Hepatic stellate cell (primary cell): ENCODE results near the gene BORCS8.
"Not testable (repeated sequence)": the region's sequence is repeated elsewhere in the genome, so short reads cannot be mapped to it uniquely, and the experiment has no call there.

Source experiments
- DNase-seq: peaks from one replicate; pipeline ENCODE4 v3.0.0; 2011; ENCODE audit warnings: low spot score

BORCS8 gene

DNA sequence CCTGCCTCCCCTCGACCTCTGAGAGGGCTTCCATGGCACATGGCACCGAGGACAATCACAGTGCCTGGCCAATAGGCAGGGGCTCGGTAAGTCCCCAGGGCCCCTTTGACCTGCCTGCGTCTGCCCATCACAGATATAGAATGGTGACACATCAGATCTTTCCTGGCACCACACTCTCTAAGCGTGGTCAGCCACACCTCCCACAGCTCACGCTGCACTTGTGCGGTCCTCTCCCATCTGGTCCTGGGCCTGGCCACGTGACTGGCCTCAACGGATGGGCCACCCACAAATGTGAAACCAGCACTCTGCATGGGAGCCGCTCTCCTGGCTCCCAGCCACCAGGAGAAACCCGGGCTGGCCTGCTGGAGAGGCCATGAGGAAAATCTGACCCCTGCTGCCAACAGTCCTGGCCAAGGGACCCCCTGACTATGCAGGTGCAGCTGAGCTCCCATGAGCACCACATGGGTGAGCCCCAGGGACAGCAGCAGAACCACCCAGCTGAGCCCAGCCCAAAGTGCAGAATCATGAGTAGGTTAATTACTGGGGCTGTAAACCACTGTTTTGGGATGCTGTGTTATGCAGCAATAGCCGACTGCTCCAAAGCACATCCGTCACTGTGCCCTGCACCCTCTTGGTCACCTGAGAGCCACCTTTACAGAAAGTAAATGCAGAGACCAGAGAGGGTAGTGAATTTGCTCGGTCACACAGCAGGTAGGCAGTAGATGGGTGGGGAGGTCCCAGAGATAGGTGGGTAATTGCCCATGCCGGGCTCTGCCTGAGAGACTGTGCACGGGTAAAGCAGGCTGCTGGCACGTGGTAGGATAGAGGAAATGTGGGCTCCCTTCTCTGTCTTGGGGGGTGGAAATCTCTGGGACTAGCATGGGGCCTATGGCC lies 12.2 kb downstream of the BORCS8 start:
- DNase-seq, result no peak

DNA sequence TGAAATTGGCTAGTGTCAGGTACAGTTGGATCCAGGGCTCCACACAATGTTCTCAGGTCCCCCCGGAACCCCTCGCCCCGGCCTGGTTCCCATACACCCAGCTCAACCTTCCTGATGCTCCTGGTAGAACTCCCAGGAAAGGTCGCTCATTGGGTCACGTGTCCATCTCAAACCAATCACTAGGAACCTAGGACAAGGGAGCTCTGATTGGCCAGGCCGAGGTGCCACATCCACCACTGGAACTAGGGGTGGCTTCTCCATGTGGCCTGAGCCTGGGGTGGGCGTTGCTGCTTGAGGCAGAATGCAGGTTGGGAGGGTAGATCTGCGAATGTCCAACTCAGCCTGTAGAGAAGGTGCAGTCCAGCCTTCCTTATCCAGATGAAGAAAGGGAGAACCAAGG lies 15.0 kb downstream of the BORCS8 start:
- DNase-seq, result no peak

GRCh38 chr19:19173243-19173642 lies 18.7 kb downstream of the BORCS8 start:
- not testable (repeated sequence) for DNase-seq

GRCh38 chr19:19171821-19172532 lies 20.0 kb downstream of the BORCS8 start:
- no peak for DNase-seq

- no peak for DNase-seq
Observed at GRCh38 chr19:19170873-19171672, 20.9 kb downstream of the BORCS8 start.

DNA sequence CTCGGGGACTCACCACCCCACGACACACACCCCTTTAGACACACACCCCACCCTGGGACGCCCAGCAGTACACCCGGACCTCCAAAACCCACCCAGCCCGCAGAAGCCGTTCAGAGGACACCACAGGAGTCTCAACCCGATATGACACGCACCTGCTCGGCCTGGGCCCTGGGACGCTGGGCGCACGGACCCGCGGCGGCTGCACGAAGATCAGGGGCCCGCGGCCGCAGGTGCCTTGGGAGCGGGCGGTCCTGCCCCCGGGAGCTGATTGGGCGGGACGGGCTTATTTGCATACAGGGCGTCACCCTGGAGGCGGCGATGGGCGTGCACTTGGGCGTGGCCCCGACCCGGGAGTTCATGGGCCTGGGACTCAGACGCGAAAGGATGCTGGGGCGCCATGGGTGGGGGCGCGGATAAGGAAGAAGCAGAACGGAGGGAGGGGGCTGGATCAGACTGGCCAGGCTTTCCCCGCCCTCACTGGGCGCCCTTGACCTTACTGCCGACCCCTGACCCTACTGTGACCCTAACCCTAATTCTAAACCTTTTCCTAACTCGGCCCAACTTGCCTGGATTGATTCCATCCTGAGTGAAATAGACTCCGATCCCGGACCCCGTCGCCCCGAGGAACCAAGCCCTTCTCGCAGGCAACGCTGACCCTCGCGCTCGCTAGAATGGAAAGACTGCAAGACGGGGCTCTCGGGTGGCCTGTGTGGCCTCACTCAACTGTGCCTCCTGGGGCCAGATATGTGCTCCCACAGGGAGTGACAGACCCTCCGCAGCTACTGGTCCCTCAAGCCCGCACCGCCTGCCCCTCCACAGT lies 21.7 kb downstream of the BORCS8 start, which contains the start of gene MEF2B:
MEF2B (minus strand) TSS at position 211 of the 820 bp plus-strand sequence. CDS start 19,528 bp downstream, outside the sequence.
- peak; percentile 89 for DNase-seq

DNA sequence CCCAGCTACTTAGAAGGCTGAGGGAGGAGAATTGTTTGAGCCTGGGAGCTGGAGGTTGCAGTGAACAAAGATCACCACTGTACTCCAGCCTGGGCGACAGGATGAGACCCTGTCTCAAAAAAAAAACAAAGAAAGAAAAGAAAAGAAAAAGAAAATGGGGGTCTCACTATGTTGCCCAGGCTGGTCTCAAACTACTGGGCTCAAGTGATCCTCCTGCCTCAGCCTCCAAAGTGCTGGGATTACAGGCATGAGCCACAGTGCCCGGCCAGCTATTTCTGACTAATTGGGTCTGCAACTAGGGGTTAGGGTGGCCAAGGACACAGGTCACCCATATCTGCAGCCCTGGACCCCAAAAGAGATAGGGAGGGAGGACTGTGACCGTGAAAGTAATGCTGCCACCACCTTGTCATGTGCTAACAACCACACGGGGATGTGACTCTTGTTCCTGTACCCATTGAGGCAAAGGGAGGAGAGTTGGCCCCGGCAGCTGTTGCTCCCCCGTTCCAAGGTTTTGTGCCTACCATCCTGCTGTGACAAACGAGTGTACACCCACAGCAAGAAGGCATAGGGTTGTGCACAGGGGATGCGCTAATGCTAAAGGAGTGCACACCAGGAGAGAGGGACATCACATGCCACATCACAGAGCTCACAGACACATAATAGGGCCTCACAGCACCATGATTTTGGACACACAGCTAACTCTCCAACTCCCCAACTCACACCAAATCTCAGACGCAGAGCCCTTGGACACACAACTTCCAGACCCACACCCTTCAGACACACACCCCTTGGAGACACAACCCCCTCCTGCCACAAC lies 22.5 kb downstream of the BORCS8 start:
- DNase-seq, result no peak

- no peak for DNase-seq
Observed at GRCh38 chr19:19167612-19168011, 24.3 kb downstream of the BORCS8 start.

DNA sequence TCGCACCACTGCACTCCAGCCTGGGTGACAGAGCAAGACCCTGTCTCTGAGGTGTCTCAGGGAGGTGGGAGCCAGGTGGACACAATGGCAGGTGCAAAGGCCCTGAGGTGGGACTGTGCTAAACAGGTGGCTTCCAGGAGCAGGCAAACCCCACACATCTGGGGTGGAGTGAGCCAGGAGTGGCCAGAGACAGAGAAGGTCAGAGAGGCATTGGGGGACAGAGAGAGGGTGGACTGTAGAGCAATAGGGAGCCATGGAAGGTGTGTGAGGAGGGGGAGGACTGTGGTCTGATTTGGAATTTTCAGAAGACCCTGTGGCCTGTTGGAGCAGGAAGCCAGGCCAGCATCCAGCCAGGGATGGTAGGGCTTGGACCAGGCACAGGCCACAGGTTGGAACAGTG lies 26.6 kb downstream of the BORCS8 start:
- no peak for DNase-seq

DNA sequence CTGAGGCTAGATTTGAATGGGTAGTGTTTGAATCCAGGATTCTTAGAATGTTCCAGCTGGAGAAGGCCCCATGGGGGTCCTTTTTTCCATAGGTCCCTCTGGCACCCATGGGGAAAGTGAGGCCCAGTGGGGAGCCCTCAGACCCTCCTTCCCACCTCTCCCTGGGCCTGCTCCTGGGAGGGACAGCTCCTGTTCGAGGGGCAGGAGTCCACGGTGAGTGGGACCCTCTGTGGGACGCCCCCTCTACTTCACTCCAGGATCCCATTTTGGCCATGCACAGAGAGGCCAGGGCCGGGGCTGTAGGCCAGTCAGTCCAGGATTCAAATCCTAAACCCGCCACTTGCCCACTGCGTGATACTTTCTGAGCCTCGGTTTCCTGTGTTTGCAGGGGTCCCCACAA lies 29.5 kb downstream of the BORCS8 start:
- DNase-seq, result no peak

DNA sequence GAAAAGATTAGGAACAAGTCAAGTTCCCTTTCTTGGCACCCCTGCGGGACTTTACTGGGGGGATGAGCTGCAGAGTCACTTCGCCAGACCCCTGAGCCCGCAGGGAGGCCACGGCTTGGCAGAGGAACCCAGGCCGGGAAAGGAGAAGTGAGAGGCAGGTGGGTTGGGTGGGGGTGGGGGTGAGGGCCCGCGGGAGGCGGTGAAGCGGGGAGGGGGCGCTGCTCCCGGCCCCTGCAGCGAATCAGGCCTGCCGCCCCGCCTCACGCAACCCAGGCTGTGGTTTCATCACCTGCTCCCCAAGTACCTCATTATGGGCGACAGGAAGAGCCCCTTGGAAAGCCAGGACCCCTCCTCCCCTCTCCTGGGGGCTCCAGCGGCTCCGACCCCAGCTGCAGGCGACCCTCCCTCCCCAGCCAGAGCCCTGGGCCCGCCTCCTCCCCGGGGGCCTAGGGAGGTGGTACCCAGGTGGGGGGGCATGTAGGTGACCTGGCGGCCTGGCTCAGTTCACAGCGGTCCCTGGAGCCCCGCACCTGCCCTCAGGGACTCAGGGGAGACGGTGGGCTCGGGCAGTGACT lies 31.4 kb downstream of the BORCS8 start:
- no peak for DNase-seq

- no peak for DNase-seq
Observed at GRCh38 chr19:19159534-19159933, 32.4 kb downstream of the BORCS8 start.

GRCh38 chr19:19157808-19158207 lies 34.1 kb downstream of the BORCS8 start:
- no peak for DNase-seq

DNA sequence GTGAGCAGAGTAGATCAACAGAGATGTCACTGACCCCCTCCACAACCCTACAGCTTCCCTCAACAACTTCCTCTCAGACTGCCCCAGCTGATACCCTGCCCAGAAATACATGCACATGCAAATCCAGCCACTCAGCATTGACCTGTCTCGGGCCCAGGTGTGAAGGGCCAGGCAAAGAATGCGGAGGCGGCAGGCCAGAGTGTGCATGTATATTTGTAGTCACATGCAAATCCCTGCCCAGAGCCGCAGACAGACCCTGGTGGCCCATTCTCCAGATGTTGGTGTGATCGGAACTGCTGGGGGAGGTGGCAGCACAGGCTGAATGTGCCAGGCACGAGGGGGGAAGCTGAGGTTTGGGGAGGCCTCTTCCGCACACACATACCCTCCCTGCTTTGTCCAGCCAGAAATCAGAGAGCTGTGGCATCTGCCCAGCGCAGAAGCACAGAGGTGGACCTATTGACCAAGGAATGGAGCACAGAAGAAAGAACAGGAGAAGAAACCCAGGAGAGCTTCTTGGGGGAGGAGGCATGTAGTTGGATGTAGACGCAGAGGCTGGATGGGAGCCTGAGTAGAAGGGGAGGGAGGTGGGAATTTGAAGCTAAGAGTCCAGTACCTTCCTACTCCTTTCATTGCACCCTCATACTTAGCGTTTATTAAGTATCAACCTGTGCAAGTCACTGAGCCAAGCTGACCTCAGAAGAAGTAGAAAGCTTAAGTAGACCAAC lies 36.3 kb downstream of the BORCS8 start:
- DNase-seq, result no peak

DNA sequence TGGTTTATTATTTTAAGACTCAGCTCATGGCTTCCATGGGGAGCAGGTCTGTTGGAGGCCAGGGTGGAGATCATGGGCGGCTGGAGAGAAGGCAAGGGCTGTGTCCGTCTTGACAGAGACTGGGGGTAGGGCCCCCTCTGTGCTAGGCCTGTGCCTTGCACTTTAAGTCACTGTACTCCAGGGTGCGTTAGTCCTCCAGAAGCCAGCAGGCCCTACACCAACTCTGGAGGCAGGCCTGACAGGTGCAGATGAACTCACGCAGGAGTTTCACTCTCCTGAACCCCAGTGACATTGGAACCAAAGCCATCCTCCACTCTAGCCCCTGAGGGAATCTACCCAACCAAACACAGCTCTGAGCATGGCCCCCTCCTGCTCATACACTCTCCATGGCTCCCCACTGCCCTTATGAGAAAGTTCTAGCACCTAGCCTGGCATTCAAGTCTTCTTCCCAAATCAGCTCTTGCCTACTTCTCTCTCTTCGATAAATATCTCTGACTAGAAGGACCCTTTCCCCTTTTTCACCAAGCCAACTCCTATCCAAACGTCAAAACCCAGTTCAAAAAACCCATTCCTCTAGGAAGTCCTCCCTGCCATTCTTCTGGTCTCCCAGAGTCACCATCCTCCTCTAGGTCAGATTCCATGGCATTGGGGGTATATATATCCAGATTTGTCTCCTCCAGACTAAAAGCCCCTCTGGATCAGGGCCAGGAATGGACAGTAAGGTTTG lies 37.0 kb downstream of the BORCS8 start:
- no peak for DNase-seq

DNA sequence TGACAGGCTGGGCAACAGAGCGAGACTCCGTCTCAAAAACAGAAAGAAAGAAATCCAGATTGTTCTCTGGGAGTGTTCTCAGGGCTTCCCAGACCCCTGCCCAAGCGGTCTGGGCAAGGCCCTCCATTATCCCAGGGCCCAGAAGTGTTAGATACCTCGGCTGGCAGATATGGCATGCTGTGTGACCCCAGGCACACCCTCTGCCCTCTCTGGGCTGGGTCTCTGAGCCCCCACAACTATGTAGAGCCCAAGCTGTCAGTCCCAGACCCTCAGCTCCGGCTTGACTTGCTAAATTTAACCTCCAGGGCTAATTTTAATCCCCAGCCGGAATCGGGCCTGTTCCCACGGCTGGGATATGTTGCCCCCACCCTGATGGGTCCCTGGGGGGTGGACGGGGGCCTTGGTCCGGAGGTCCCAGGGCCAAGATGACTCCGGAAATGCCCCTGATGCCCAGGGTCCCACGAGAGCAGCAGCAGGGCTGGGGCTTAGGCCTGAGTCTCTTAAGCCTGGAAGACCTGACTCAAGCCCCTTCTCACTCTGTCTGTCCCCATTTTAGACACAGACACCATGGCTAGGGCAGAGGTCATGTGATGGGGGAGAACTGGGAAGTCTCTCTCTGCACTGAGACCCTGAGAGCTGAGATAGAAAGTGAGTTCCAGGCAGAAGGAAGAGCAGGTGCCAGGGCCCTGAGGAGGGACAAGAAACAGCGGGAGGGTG lies 39.1 kb downstream of the BORCS8 start:
- DNase-seq, result no peak

DNA sequence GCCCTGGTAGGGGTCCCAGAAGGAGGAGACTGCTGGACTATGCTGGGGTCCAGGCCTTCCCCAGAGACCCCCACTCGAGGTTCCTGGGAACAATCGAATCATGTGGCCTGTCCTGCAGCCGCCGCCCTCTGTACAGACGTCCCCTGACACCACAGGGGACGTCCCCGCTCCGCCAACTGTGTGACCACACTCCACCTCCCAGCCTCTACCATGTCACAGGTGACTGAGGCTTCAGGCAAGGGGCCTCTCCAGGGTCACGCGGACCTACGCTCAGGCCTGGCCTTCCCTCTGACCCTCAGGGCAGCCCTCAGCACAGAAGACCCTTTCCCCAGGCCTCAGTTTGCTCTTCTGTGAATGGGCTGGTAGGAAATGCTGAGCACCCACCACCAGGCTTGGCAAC lies 40.5 kb downstream of the BORCS8 start:
- no peak for DNase-seq

GRCh38 chr19:19149435-19149834 lies 42.5 kb downstream of the BORCS8 start:
- DNase-seq, result no peak
